ENCODE data around the gene C2CD4D.
"Not testable (repeated sequence)": the region's sequence is repeated elsewhere in the genome, so short reads cannot be mapped to it uniquely, and the experiment has no call there.

C2CD4D gene

DNA sequence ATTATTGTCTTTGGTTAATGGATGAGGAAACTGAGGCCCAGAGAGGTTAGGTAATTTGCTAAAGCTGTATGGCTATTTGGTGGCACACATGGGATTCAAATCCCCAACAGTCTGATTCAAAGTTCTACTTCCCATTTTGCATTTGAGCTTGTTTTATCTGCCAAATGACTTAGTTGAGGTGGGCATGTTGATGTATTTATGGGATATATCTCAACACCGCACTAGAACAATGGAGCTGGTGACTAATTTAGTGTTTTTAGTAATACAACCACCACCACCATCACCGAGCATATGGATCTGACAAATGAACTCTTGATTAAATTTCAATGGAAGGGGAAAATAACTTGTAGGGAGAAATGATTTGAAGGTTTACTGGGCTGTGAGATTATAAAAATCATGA, 42.8 kb upstream of the C2CD4D start:
- TF ChIP-seq CTCF (IDR thresholded peaks at IDR 0.05; ENCODE audit: low read depth, low read length), result no peak
- H3K4me3 ChIP-seq (replicated peaks in 1 of 2; ENCODE audit: low read depth in 2 of 2, low read length in 2 of 2), result no peak overlapping the region
- peak in 1 of 2 donors; percentile 30 for DNase-seq (ENCODE audit: low read depth in 2 of 2)

GRCh38 chr1:151881479-151881878, 41.9 kb upstream of the C2CD4D start:
- H3K4me3 ChIP-seq (replicated peaks in 1 of 2; ENCODE audit: low read depth in 2 of 2, low read length in 2 of 2), result no peak overlapping the region
- no peak for TF ChIP-seq CTCF (IDR thresholded peaks at IDR 0.05; ENCODE audit: low read depth, low read length)

DNA sequence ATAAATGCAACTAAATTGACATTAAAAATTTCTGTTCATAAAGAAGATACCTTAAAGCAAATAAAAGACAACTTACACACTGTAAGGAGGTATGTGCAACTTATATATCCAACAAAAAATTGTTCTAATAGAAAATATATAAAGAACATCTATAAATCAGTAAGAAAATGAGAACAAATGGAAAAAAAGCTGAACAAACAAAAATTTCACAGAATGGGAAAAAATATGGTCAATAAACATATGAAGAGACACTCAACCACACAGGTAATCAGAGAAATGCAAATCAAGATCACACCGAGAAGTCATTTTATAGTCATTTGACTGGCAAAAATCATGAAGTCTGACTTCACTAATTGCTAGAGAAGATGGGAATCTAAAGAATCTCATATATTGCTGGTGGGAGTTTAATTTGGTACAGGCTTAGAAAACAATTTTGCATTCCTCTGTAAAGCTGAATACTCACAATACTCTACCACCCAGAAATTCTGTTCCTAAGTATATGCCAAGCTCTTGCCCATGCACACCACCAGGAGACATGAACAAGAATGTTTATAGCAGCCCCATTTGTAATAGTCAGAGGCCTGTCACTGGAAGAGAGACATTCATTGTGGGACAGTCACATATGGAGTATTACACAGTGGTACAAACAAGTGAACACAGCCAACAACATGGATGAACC, 35.9 kb upstream of the C2CD4D start:
- no peak for DNase-seq (ENCODE audit: low read depth in 2 of 2)
- no peak for TF ChIP-seq CTCF (IDR thresholded peaks at IDR 0.05; ENCODE audit: low read depth, low read length)
- H3K4me3 ChIP-seq (replicated peaks in 1 of 2; ENCODE audit: low read depth in 2 of 2, low read length in 2 of 2), result no peak overlapping the region

More at GRCh38 chr1:151881479-151881878, 41.9 kb upstream of the C2CD4D start:
- peak in 1 of 2 donors; percentile 12 for DNase-seq (ENCODE audit: low read depth in 2 of 2)

GRCh38 chr1:151872776-151873175, 33.2 kb upstream of the C2CD4D start:
- not testable (repeated sequence) for H3K4me3 ChIP-seq (replicated peaks in 1 of 2; ENCODE audit: low read depth in 2 of 2, low read length in 2 of 2); DNase-seq (ENCODE audit: low read depth in 2 of 2)

GRCh38 chr1:151871284-151872030, 31.8 kb upstream of the C2CD4D start:
- DNase-seq (ENCODE audit: low read depth in 2 of 2), result no peak
- TF ChIP-seq CTCF (IDR thresholded peaks at IDR 0.05; ENCODE audit: low read depth, low read length), result no peak
- H3K4me3 ChIP-seq (replicated peaks in 1 of 2; ENCODE audit: low read depth in 2 of 2, low read length in 2 of 2), result no peak overlapping the region

DNA sequence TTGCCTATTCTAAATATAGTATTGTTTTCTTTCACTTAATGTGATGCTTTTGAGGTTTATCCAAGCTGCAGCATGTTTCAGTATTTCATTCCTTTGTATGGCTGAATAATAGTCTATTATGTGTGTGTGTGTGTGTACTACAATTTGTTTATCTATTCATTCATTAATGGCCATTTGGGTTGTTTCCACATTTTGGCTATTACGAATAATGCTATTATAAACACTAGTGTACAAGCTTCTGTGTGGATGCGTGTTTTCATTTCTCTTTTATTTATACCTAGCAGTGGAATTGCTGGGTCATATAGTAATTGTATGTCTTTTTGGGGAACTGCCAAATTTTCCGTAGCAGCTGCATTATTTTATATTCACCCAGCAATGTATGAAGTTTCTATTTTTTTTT, 28.9 kb upstream of the C2CD4D start:
- no peak for TF ChIP-seq CTCF (IDR thresholded peaks at IDR 0.05; ENCODE audit: low read depth, low read length)
- peak in 1 of 2 donors; percentile 34 for DNase-seq (ENCODE audit: low read depth in 2 of 2)
- H3K4me3 ChIP-seq (replicated peaks in 1 of 2; ENCODE audit: low read depth in 2 of 2, low read length in 2 of 2), result no peak overlapping the region

DNA sequence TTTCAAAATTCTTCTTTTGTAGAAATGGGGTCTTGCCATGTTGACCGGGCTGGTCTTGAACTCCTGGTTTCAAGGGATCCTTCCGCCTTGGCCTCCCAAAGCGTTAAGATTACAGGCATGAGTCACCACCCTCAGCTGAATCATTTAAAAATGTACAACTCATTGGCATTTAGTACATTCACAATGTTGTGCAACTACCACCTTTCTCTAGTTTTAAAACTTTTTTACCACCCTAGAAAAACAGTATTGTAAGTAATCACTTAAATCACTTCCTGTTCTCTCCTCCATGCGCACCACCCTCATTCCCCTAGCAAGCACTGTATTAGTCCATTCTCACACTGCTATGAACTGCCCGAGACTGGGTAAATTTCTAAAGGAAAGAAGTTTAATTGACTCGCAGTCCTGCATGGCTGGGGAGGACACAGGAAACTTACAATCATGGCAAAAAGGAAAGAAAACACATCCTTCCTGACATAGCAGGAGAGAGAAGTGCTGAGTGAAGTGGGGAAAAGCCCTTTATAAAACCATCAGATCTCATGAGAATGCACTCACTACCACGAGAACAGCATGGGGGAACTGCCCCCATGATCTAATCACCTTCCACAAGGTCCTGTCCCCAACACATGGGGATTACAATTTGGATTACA, 28.3 kb upstream of the C2CD4D start:
- H3K4me3 ChIP-seq (replicated peaks in 1 of 2; ENCODE audit: low read depth in 2 of 2, low read length in 2 of 2), result peak overlapping the region in 1 of 2 donors; percentile 2
- no peak for TF ChIP-seq CTCF (IDR thresholded peaks at IDR 0.05; ENCODE audit: low read depth, low read length)
- peak; percentile 91 to 97 for DNase-seq (ENCODE audit: low read depth in 2 of 2)

Data from cardiac fibroblast (primary cell).